Left lung (tissue), 10 donors: Measurements from ENCODE around the gene ASS1. TPM values are rescaled to one million over a fixed set of nuclear protein-coding genes. Genes with fewer than 3 reads are reported as not detected.

ENCODE experiments used
- ATAC-seq: fragments of 200-7000 bp; cut with Tn5 transposase; one replicate; pipeline ENCODE4 v1.9.1; 2020; ENCODE audit warnings: moderate library complexity
- DNase-seq, 4 donors: peaks; one replicate each; pipeline ENCODE4 v3.0.0-alpha.2; 2013 to 2020
- H3K27ac ChIP-seq, 2 donors: fragments of 200-600 bp; sonication (generic) in 1 of 2; one replicate each; pipeline versions ENCODE4 v1.5.0 to v1.8.0; 2020 to 2021
- H3K27me3 ChIP-seq, 2 donors: fragments of 200-600 bp; sonication (generic) in 1 of 2; one replicate each; pipeline versions ENCODE4 v1.5.0 to v1.8.0; 2020 to 2021
- H3K36me3 ChIP-seq, 2 donors: fragments of 200-600 bp; sonication (generic) in 1 of 2; one replicate each; pipeline versions ENCODE4 v1.5.0 to v1.8.0; 2020 to 2021
- H3K4me1 ChIP-seq, 2 donors: fragments of 200-600 bp; one replicate each; pipeline ENCODE4 v1.8.0; 2021
- H3K4me3 ChIP-seq, 2 donors: fragments of 200-600 bp; sonication (generic) in 1 of 2; one replicate each; pipeline versions ENCODE4 v1.5.0 to v1.8.0; 2020 to 2021; ENCODE audit warnings: mild to moderate bottlenecking in 1 of 2
- H3K9me3 ChIP-seq, 2 donors: fragments of 200-600 bp; sonication (generic) in 1 of 2; one replicate each; pipeline versions ENCODE4 v1.5.0 to v1.8.0; 2020 to 2021
- intact Hi-C, 2 donors: fragments of 100-400 bp; cut with DNase I; formaldehyde crosslinking; loops; one replicate each; pipeline versions ENCODE4 v1.11.2 to v1.14.2; 2022
- polyA plus RNA-seq, 6 donors: library from polyadenylated mRNA; unstranded; fragments of 120-200 nt; gene quantifications; one replicate each; pipeline ENCODE4 v1.2.1, GENCODE V29; 2013; ENCODE audit not compliant: insufficient read length in 6 of 6
- total RNA-seq, 2 donors: library from RNA; stranded (reverse); fragmentation: NEBNext Ultra II Directional; extraction: Animal tissue kit (Norgen Biotek cat#: 25700); gene quantifications; one replicate each; pipeline ENCODE4 v1.2.1, GENCODE V29; 2021
- TF ChIP-seq, protein P1 (sequence below), 2 donors: fragments of 200-600 bp; sonication (generic) in 1 of 2; IDR thresholded peaks; one replicate each; pipeline versions ENCODE4 v1.5.0 to v1.8.0; 2021; ENCODE audit warnings: antibody characterized with exemption in 2 of 2
- donor health status: DM: no; HTN: yes; CAD: no.
- donor health status: DM: no; HTN: no; CAD: no.

ASS1 gene
- total and polyA plus RNA-seq, 8 donors = 11.9 to 99.7 (median 27.8) TPM

DNA sequence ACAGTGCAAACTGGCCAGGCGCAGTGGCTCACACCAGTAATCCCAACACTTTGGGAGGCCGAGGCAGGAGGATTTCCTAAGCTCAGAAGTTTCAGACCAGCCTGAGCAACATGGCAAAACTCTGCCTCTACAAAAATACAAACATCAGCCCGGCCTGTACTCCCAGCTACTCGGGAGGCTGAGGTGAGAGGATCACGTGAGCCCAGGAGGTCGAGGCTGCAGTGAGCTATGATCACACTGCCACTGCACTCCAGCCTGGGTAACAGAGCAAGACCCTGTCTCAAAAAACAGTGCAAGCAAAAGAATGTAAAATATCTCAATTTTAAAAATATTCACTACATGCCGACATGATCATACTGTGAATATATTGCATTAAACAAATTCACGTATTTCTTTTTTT is 83.9 kb downstream of the ASS1 start:
- Histone ChIP-seq H3K27ac (no peak overlapping the region), H3K4me3 (no peak overlapping the region), H3K36me3 (no peaks in the 10 kb centered on the region), H3K4me1 (no peaks in the 10 kb centered on the region), H3K27me3 (peaks cover 0 to 54% of the 10 kb centered on the region in 2 donors), H3K9me3 (no peaks in the 10 kb centered on the region)
- intact Hi-C loops = no loop called here
- no peak for ATAC-seq
- TF ChIP-seq, protein P1, sequence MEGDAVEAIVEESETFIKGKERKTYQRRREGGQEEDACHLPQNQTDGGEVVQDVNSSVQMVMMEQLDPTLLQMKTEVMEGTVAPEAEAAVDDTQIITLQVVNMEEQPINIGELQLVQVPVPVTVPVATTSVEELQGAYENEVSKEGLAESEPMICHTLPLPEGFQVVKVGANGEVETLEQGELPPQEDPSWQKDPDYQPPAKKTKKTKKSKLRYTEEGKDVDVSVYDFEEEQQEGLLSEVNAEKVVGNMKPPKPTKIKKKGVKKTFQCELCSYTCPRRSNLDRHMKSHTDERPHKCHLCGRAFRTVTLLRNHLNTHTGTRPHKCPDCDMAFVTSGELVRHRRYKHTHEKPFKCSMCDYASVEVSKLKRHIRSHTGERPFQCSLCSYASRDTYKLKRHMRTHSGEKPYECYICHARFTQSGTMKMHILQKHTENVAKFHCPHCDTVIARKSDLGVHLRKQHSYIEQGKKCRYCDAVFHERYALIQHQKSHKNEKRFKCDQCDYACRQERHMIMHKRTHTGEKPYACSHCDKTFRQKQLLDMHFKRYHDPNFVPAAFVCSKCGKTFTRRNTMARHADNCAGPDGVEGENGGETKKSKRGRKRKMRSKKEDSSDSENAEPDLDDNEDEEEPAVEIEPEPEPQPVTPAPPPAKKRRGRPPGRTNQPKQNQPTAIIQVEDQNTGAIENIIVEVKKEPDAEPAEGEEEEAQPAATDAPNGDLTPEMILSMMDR (IDR thresholded peaks at IDR 0.05) = no peak
- DNase-seq = no peak

DNA sequence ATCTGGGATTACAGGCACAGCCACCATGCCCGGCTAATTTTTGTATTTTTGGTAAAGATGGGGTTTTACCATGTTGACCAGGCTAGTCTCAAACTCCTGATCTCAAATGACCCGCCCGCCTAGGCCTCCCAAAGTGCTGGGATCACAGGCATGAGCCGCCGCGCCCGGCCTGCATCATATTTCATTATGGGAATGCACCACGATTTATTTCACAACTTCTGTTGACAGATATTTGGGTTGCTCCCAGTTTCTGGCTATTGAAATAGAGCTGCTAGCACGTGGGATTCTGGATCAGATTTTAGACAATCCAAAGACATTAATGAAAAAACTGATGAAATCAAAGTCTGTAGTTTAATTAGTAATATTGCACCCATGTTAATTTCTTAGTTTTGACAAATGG is 86.2 kb downstream of the ASS1 start:
- ATAC-seq (no peak), DNase-seq (peak in 1 of 4 donors; percentile 15)

DNA sequence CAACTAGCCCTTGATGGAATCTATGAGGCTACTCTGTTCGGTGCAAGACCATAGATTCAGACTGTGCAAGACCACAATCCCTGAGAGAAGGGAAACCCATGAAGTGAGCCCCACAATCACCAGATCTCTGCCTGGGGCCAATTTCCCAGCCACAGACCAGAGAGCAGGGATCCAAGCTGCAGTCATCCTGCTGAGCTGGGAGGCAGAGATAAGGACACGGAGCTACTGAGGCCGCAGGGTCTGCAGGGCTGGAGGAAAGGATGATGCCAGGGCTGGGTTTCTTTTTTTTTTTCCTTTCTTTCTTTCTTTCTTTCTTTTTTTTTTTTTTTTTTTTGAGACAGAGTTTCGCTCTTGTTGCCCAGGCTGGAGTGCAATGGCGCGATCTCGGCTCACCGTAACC is 86.9 kb downstream of the ASS1 start:
- Histone ChIP-seq H3K27ac (no peak overlapping the region), H3K9me3 (no peaks in the 10 kb centered on the region), H3K27me3 (peaks cover 15 to 56% of the 10 kb centered on the region in 2 donors), H3K4me1 (no peaks in the 10 kb centered on the region), H3K4me3 (no peak overlapping the region), H3K36me3 (no peaks in the 10 kb centered on the region)
- intact Hi-C loops = no loop called here
- no peak for DNase-seq
- no peak for ATAC-seq
- TF ChIP-seq, protein P1 (IDR thresholded peaks at IDR 0.05) = no peak

More for the DNA sequence above, 86.2 kb downstream of the ASS1 start:
- Histone ChIP-seq H3K36me3 (no peaks in the 10 kb centered on the region), H3K27me3 (peaks cover 8 to 56% of the 10 kb centered on the region in 2 donors), H3K9me3 (no peaks in the 10 kb centered on the region), H3K27ac (no peak overlapping the region), H3K4me1 (no peaks in the 10 kb centered on the region), H3K4me3 (no peak overlapping the region)
- intact Hi-C loops = no loop called here
- TF ChIP-seq, protein P1 (IDR thresholded peaks at IDR 0.05) = no peak

DNA sequence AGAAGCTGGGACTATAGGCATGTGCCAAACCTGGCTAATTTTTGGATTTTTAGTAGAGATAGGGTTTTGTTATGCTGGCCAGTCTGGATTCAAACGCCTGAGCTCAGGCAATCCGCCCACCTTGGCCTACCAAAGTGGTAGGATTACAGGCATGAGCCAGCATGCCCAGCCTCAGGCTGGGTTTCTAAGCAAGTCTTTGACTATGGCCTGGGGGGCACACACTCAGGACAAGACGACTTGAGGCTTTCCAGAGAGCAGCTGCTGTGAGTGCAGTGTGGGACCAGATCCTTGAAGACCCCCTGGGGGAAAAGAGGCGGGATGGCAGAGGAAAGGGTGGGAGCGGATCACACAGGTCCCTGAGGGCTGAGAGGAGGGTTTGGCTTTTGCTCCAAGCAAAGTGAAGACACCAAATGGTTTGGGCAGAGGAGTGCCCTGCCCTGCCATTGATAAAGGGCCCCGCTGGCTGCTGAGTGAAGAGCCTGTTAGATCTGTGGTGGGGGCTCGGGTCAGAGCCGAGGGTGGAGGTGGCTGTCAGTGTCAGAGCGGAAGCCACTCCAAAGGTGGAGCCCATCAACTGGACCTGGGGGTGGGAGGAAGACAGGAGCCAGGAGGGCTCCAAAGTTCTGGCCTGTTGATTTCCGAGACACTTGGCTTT is 87.8 kb downstream of the ASS1 start:
- TF ChIP-seq, protein P1 (IDR thresholded peaks at IDR 0.05) = no peak
- no peaks in the 10 kb centered on the region for H3K36me3 ChIP-seq
- intact Hi-C loops = no loop called here
- no peak overlapping the region for H3K4me3 ChIP-seq
- ATAC-seq = no peak
- H3K27ac ChIP-seq = no peak overlapping the region
- DNase-seq = no peak
- peaks cover 0 to 4% of the 10 kb centered on the region in 2 donors for H3K4me1 ChIP-seq
- H3K27me3 ChIP-seq = peaks cover 24 to 56% of the 10 kb centered on the region in 2 donors
- no peaks in the 10 kb centered on the region for H3K9me3 ChIP-seq

DNA sequence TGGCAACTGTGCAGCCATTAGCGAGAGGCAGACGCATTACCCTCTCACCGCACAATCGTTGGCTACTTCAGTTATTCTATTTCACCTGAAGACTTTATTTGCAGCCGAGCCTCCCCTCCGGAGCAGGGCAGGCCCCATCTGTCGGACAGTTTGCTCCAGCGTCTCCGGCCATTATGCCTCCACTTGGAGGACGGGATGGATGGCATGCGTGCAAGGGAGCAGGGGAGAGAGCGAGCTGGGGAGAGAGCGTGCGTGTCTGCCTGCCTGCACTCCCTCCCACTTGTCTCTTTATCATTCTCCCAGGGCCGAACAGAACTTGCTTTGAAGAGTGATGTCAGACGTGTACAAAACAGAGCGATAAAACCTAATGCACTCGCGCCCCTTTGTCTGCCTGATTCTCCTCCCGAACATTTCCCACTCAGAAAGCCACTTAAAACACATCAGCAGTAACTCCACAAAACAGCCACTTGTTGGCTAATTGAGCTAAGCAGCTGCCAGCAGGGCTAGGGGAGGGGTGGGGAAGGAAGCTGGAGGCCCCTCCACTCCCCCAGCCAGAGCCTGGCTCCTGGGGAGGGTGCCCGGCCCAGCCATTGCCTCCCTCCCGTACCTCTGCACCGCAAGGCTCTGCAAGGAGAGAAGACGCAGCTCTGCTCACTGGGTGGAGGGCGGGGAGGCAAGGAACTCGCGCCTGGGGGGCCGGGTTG is 91.2 kb downstream of the ASS1 start:
- peak; percentile 33 for ATAC-seq
- peaks cover 0 to 4% of the 10 kb centered on the region in 2 donors for H3K4me1 ChIP-seq
- peak in 2 of 4 donors; percentile 12 to 19 for DNase-seq
- H3K4me3 ChIP-seq = no peak overlapping the region
- TF ChIP-seq, protein P1 (IDR thresholded peaks at IDR 0.05) = no peak
- no peaks in the 10 kb centered on the region for H3K36me3 ChIP-seq
- H3K27ac ChIP-seq = no peak overlapping the region
- intact Hi-C loops = no loop called here
- peaks cover 42 to 78% of the 10 kb centered on the region in 2 donors for H3K27me3 ChIP-seq
- H3K9me3 ChIP-seq = no peaks in the 10 kb centered on the region
